K562 (cell line): ENCODE data around the gene CNOT6L. TPM values are rescaled to one million over a fixed set of nuclear protein-coding genes. Genes with fewer than 3 reads are reported as not detected.

Experiments used
- ATAC-seq: fragments of 200-7000 bp; cut with Tn5 transposase; 3 replicates; pipeline ENCODE4 v1.9.1; 2020; ENCODE audit warnings: moderate library complexity
- BruUV-seq: library from RNA; stranded (reverse); fragments of 400-500 nt; replicated peaks from 2 replicates; lab custom pipeline; 2021; lab: Mats Ljungman, UMichigan
- CTCF ChIA-PET: fragments of 300-600 bp; formaldehyde crosslinking; extraction: SDS; loops from one replicate; lab custom pipeline; 2021; ENCODE audit warnings: low intra/inter-chr PET ratio; lab: Yijun Ruan, JAX
- POLR2A ChIA-PET: fragments of 300-600, 350-650 bp; sonication (Branson Sonifier 250); formaldehyde crosslinking; extraction: SDS; loops from one replicate; lab custom pipeline; 2021; ENCODE audit warnings: antibody characterized with exemption, inconsistent platforms; lab: Yijun Ruan, JAX
- DNase-seq, 4 experiments: peaks; one replicate each; pipeline versions ENCODE4 v3.0.0 to v3.0.0-alpha.2; 2011 to 2018; ENCODE audit warnings: low spot score in 3 of 4, mixed read lengths in 3 of 4; ENCODE audit errors: extremely low read depth in 1 of 4
- FAIRE-seq: peaks from 2 replicates; lab custom pipeline; 2011; peaks lifted over from hg19 to GRCh38; lab: Jason Lieb, UNC
- H2AFZ ChIP-seq: 2 replicates; pipeline ENCODE4 v1.6.0; 2011; ENCODE audit warnings: low read depth, low read length, control low read depth, inconsistent platforms
- H3K27ac ChIP-seq: fragments of 200-600 bp; 3 replicates; pipeline ENCODE4 v1.8.0; 2011; ENCODE audit warnings: low read depth, mild to moderate bottlenecking, control low read depth, inconsistent platforms, low read length, moderate library complexity, mixed read lengths; ENCODE audit errors: extremely low read depth
- H3K27me3 ChIP-seq, 2 experiments: fragments of 300-600 bp in 1 of 2; 2 replicates in 1 of 2; 3 replicates in 1 of 2; pipeline versions ENCODE4 v1.6.0 to v1.8.0; 2011; ENCODE audit warnings: inconsistent platforms in 2 of 2, low read length in 2 of 2, mild to moderate bottlenecking in 1 of 2, mixed read lengths in 1 of 2, moderate library complexity in 1 of 2; ENCODE audit not compliant: control insufficient read depth in 2 of 2, insufficient read depth in 2 of 2
- H3K36me3 ChIP-seq: fragments of 300-600 bp; 3 replicates; pipeline ENCODE4 v1.8.0; 2011; ENCODE audit warnings: mild to moderate bottlenecking, low read length, inconsistent platforms; ENCODE audit not compliant: control insufficient read depth, insufficient read depth
- H3K4me1 ChIP-seq, 2 experiments: fragments of 200-600 bp in 1 of 2; replicated peaks in 1 of 2; 2 replicates in 1 of 2; 3 replicates in 1 of 2; pipeline versions ENCODE4 v1.5.1 to v1.8.0; 2011; ENCODE audit warnings: inconsistent platforms in 2 of 2, low read length in 2 of 2, mild to moderate bottlenecking in 1 of 2, mixed read lengths in 1 of 2, moderate library complexity in 1 of 2; ENCODE audit not compliant: control insufficient read depth in 2 of 2, insufficient read depth in 2 of 2
- H3K4me2 ChIP-seq: 2 replicates; pipeline ENCODE4 v1.6.1; 2011; ENCODE audit warnings: low read length, control low read depth, inconsistent platforms, mixed read lengths; ENCODE audit not compliant: insufficient read depth
- H3K4me3 ChIP-seq: fragments of 200-600 bp; sonication (generic), shearing (Covaris generic); 2 replicates; pipeline ENCODE4 v1.5.1; 2016; ENCODE audit warnings: control low read depth, inconsistent platforms
- H3K79me2 ChIP-seq: fragments of 200-600 bp; 3 replicates; pipeline ENCODE4 v1.8.0; 2011; ENCODE audit warnings: low read length, inconsistent platforms; ENCODE audit not compliant: control insufficient read depth, insufficient read depth
- H3K9ac ChIP-seq, 2 experiments: 2 replicates each; pipeline versions ENCODE4 v1.6.0 to v1.6.1; 2011; ENCODE audit warnings: low read depth in 2 of 2, low read length in 2 of 2, control low read depth in 1 of 2, inconsistent platforms in 1 of 2, mild to moderate bottlenecking in 1 of 2, mixed read lengths in 1 of 2; ENCODE audit not compliant: insufficient read depth in 1 of 2
- H3K9me1 ChIP-seq: one replicate; pipeline ENCODE4 v1.6.0; 2011; ENCODE audit warnings: inconsistent platforms, mild to moderate bottlenecking, low read length, moderate library complexity; ENCODE audit not compliant: control insufficient read depth, insufficient read depth
- H3K9me3 ChIP-seq: replicated peaks from 2 replicates; pipeline ENCODE4 v1.5.1; 2011; ENCODE audit warnings: low read depth, low read length, inconsistent platforms; ENCODE audit not compliant: control insufficient read depth, insufficient read depth
- H4K20me1 ChIP-seq: replicated peaks from 2 replicates; pipeline ENCODE4 v1.6.1; 2011; ENCODE audit warnings: low read length, inconsistent platforms, mixed read lengths; ENCODE audit not compliant: control insufficient read depth, insufficient read depth
- CBFA2T3 ChIP-seq: fragments of 450-650 bp; IDR thresholded peaks from 2 replicates; pipeline ENCODE4 v1.6.1; 2017
- CC2D1A ChIP-seq: fragments of 450-650 bp; IDR thresholded peaks from 2 replicates; pipeline ENCODE4 v1.6.1; 2017; ENCODE audit warnings: mild to moderate bottlenecking
- CEBPB ChIP-seq: fragments of 450-650 bp; IDR thresholded peaks from 2 replicates; pipeline ENCODE4 v1.6.1; 2016; ENCODE audit warnings: missing genetic modification characterization, missing compliant biosample characterization
- CEBPG ChIP-seq, 3 experiments: fragments of 200-800 bp in 1 of 3; sonication (Bioruptor generic) in 1 of 3; sonication (generic) in 1 of 3; formaldehyde crosslinking in 1 of 3; IDR thresholded peaks in 2 of 3; conservative IDR thresholded peaks in 1 of 3; 2 replicates each; pipeline versions ENCODE4 v1.6.1 to v1.8.0; 2016 to 2022; ENCODE audit warnings: missing compliant biosample characterization in 2 of 3, missing genetic modification characterization in 2 of 3, mild to moderate bottlenecking in 1 of 3, missing genetic modification reagents in 1 of 3
- DACH1 ChIP-seq: fragments of 450-650 bp; IDR thresholded peaks from 2 replicates; pipeline ENCODE4 v1.6.1; 2018; ENCODE audit not compliant: partially characterized antibody
- EP300 ChIP-seq: IDR thresholded peaks from 2 replicates; pipeline ENCODE4 v1.6.1; 2012; ENCODE audit warnings: low read length, improper control_type of control experiment
- MGA ChIP-seq: fragments of 450-650 bp; IDR thresholded peaks from 2 replicates; pipeline ENCODE4 v1.6.1; 2016; ENCODE audit warnings: mild to moderate bottlenecking, moderate library complexity
- SAP30 ChIP-seq: fragments of 200-600 bp; sonication (generic); IDR thresholded peaks from 2 replicates; pipeline ENCODE4 v1.6.1; 2012; ENCODE audit warnings: borderline replicate concordance, low read depth, mild to moderate bottlenecking, moderate library complexity, low read length, control low read depth, inconsistent platforms; ENCODE audit not compliant: insufficient read depth, poor library complexity, severe bottlenecking
- ZNF384 ChIP-seq: IDR thresholded peaks from 2 replicates; pipeline ENCODE4 v1.6.1; 2012; ENCODE audit warnings: low read depth, low read length, improper control_type of control experiment
- WGBS: fragments of 100-300 bp; shearing (Covaris generic); methylation state at CpG from one replicate; pipeline ENCODE4 v1.1.6; 2016; ENCODE audit warnings: low coverage, mixed read lengths; ENCODE audit not compliant: insufficient coverage; ENCODE audit errors: missing lambda C conversion rate; 5-methylcytosine and 5-hydroxymethylcytosine counted together
- in situ Hi-C: fragments of 300-500 bp; cut with MboI; formaldehyde crosslinking; loops from 4 replicates; pipeline ENCODE4 v1.15.0; 2018; ENCODE audit warnings: inconsistent platforms, mixed read lengths
- intact Hi-C: fragments of 100-400 bp; cut with micrococcal nuclease; formaldehyde crosslinking; loops from 2 replicates; pipeline ENCODE4 v1.14.2; 2022
- polyA plus RNA-seq, 8 experiments: library from polyadenylated mRNA; depleted of rRNA in 4 of 8; stranded (reverse) in 5 of 8; unstranded in 3 of 8; fragments of >200 nt; fragmentation: Nextera tagmentation in 2 of 8; fragmentation: Illumina TruSeq in 1 of 8; extraction: Ambion mirVana in 2 of 8; extraction: Trizol in 1 of 8; gene quantifications; 2 replicates each; pipeline versions ENCODE4 v1.2.1 to v1.2.3, GENCODE V29; 2011 to 2014; ENCODE audit warnings: inconsistent platforms in 1 of 8, missing spikeins in 1 of 8
- total RNA-seq, 7 experiments: library from RNA; depleted of rRNA in 6 of 7; stranded (reverse); fragments of >200 nt in 6 of 7; fragmentation: Illumina TruSeq in 2 of 7; extraction: Trizol in 2 of 7; gene quantifications; 2 replicates each; pipeline versions ENCODE4 v1.2.1 to v1.2.3, GENCODE V29; 2011 to 2021; ENCODE audit warnings: low replicate concordance in 1 of 7

The CNOT6L gene
- total and polyA plus RNA-seq, 9 of the 15 experiments (the other 6 are each of a cell fraction or from before 2014, with no cell fraction given): 3.7 to 27.9 (median 6.5) TPM

- no peaks in the 10 kb centered on the region for H3K27me3 ChIP-seq
- ATAC-seq (no peak), DNase-seq (no peak), FAIRE-seq (no peak)
- WGBS: 9% methylated on average over 14 of the region's 14 CpGs
- peak overlapping the region; percentile 84 to 97 for H3K9ac ChIP-seq
- peaks cover 45% of the 10 kb centered on the region for H3K79me2 ChIP-seq
- no peaks in the 10 kb centered on the region for H3K9me1 ChIP-seq
- BruUV-seq: TSS peak; percentile 93
- no peaks in the 10 kb centered on the region; the same call in 2 of the 3 replicates for H3K36me3 ChIP-seq
- H2AFZ ChIP-seq: peak overlapping the region; percentile 96
- intact Hi-C loops: no loop called here
- no peaks in the 10 kb centered on the region for H3K9me3 ChIP-seq
- peaks cover 6% of the 10 kb centered on the region; the same call in 1 of the 2 replicates for H4K20me1 ChIP-seq
- in situ Hi-C loops: no loop called here
- CTCF ChIA-PET: no interaction called here
- H3K4me2 ChIP-seq: peak overlapping the region; percentile 87
- H3K27ac ChIP-seq: peak overlapping the region; percentile 87
- H3K4me1 ChIP-seq: peaks cover 10 to 15% of the 10 kb centered on the region in 2 experiments; a peak in 4 of 5 replicates
- H3K4me3 ChIP-seq: peak overlapping the region; percentile 66
- POLR2A ChIA-PET: interaction anchor here (0.6 to 3.5 kb wide), 8 partner anchors 10 to 1291 kb away, joined by 3 to 22 read pairs (median 4); partner anchors contain the start of gene MRPL1
- TF ChIP-seq DACH1 (peak; percentile 74), CBFA2T3 (no peak), ZNF384 (no peak), MGA (0 out of 2 replicates have a peak, but pooled peaks have one; percentile 1), CEBPG (CRISPR knock-in tag; IDR thresholded peaks at IDR 0.05) (peak; percentile 70), CEBPG (tag; conservative IDR thresholded peaks at IDR 0.05 in 1 of 2, IDR thresholded peaks at IDR 0.05 in 1 of 2) (peak in 1 of 2 experiments; percentile 61; a peak in 2 of 4 replicates), CEBPB (tag) (peak; percentile 59), EP300 (peak; percentile 27; the same call in 1 of the 2 replicates), SAP30 (peak; percentile 3), CC2D1A (no peak)
Observed at GRCh38 chr4:77820649-77821561, 1.7 kb upstream of the CNOT6L start.
